Heart left ventricle (tissue), 16 donors: ENCODE results near the gene B4GALNT4. TPM values are rescaled to one million over a fixed set of nuclear protein-coding genes. Genes with fewer than 3 reads are reported as not detected.

Source experiments
- ATAC-seq, 4 donors: fragments of 200-7000 bp; cut with Tn5 transposase; one replicate each; pipeline ENCODE4 v1.9.1; 2020 to 2022; ENCODE audit warnings: moderate library complexity in 4 of 4, mild to moderate bottlenecking in 3 of 4, moderate number of reproducible peaks in 1 of 4
- DNase-seq, 5 donors: peaks; one replicate each; pipeline ENCODE4 v3.0.0-alpha.2; 2020
- H3K27ac ChIP-seq, 12 donors: fragments of 200-600 bp; sonication (generic) in 4 of 12; one replicate each; pipeline versions ENCODE4 v1.5.0 to v1.8.0; 2016 to 2022; ENCODE audit warnings: mild to moderate bottlenecking in 2 of 12
- H3K27me3 ChIP-seq, 9 donors: fragments of 200-600 bp; sonication (generic) in 2 of 9; one replicate each; pipeline versions ENCODE4 v1.5.1 to v1.8.0; 2016 to 2022; ENCODE audit warnings: mild to moderate bottlenecking in 3 of 9
- H3K36me3 ChIP-seq, 9 donors: fragments of 200-600 bp; sonication (generic) in 2 of 9; one replicate each; pipeline versions ENCODE4 v1.5.0 to v1.8.0; 2018 to 2022; ENCODE audit warnings: mild to moderate bottlenecking in 2 of 9
- H3K4me1 ChIP-seq, 12 donors: fragments of 200-600 bp; sonication (generic) in 4 of 12; one replicate each; pipeline versions ENCODE4 v1.5.0 to v1.8.0; 2016 to 2022; ENCODE audit warnings: mild to moderate bottlenecking in 3 of 12
- H3K4me3 ChIP-seq, 12 donors: fragments of 200-600 bp; sonication (generic) in 4 of 12; one replicate each; pipeline versions ENCODE4 v1.5.0 to v1.8.0; 2017 to 2022; ENCODE audit warnings: mild to moderate bottlenecking in 9 of 12, moderate library complexity in 4 of 12
- H3K9me3 ChIP-seq, 12 donors: fragments of 200-600 bp; sonication (generic) in 4 of 12; one replicate each; pipeline versions ENCODE4 v1.5.0 to v1.8.0; 2016 to 2022; ENCODE audit warnings: mild to moderate bottlenecking in 1 of 12
- CTCF ChIP-seq, 12 donors: fragments of 200-600 bp; sonication (generic) in 4 of 12; IDR thresholded peaks; one replicate each; pipeline versions ENCODE4 v1.5.0 to v1.8.0; 2018 to 2022; ENCODE audit warnings: antibody characterized with exemption in 12 of 12, mild to moderate bottlenecking in 5 of 12
- POLR2A ChIP-seq, 2 donors: fragments of 450-650 bp; IDR thresholded peaks; one replicate each; pipeline ENCODE4 v1.6.1; 2017; ENCODE audit warnings: antibody characterized with exemption in 2 of 2, mild to moderate bottlenecking in 2 of 2, moderate library complexity in 2 of 2
- WGBS, 4 donors: extraction: QIAGEN DNeasy Blood & Tissue Kit in 2 of 4; methylation state at CpG; one replicate each; pipeline versions ENCODE4 v1.1.5 to v1.1.7; 2013 to 2018; 5-methylcytosine and 5-hydroxymethylcytosine counted together
- intact Hi-C, 10 donors: fragments of 100-400 bp; cut with DNase I; formaldehyde crosslinking; loops; one replicate each; pipeline versions ENCODE4 v1.11.1 to v1.14.2; 2022
- polyA plus RNA-seq, 2 donors: library from polyadenylated mRNA; stranded (reverse); fragments of 200-250 nt; gene quantifications; one replicate each; pipeline ENCODE4 v1.2.3, GENCODE V29; 2013
- total RNA-seq, 9 donors: library from RNA; depleted of rRNA in 2 of 9; stranded (reverse); fragments of >200 nt in 2 of 9; fragmentation: NEBNext Ultra II Directional in 3 of 9; extraction: Animal tissue kit (Norgen Biotek cat#: 25700) in 3 of 9; gene quantifications; one replicate each; pipeline versions ENCODE4 v1.1.0 to v1.2.4, GENCODE V29; 2016 to 2023
- donor health status: ischemic (EF 13 %, LVEDD 7.1; RV severe dilation, severe dysfunction).
- donor health status: healthy with polysubstance abuse.
- donor health status: DM: no; HTN: yes; CAD: no.
- donor health status: DM: no; HTN: no; CAD: no.
- donor health status: ischemic (EF 25% LVEDD 6.9; RV normal size, moderate dysfunction).
- donor health status: ischemic (EF 25% LVEDD 5.7; RV mildly dilated, moderate dysfunction).
- donor health status: healthy.
- donor health status: DM: yes; HTN: yes; CAD: no.
- donor health status: ischemic (EF 35%, LVEDD 5.7; RV mildly dilated, moderate dysfunction).
- donor health status: nonischemic (EF 11% LVEDD 7.7; RV severe dilation, severe dysfunction).
- donor health status: DM: yes; HTN: yes; CAD: no.
- donor health status: PGD.
- donor health status: ischemic (EF 29% LVEDD 5.4; RV normal size, mild dysfunction).
- donor health status: nonischemic (EF 23%, LVEDD 6.1; RV moderate dilation, normal function).

Gene B4GALNT4
- total and polyA plus RNA-seq, 11 donors = 0.28 to 1.9 (median 0.68) TPM; not detected in 2

GRCh38 chr11:395866-396265 lies 26.6 kb downstream of the B4GALNT4 start:
- intact Hi-C loops = no loop called here
- WGBS, 4 donors = 64 to 78% (median 74%) methylated on average over 11 of the region's 11 CpGs
- Histone ChIP-seq H3K4me3 (no peak overlapping the region), H3K36me3 (no peaks in the 10 kb centered on the region), H3K4me1 (peaks cover 0 to 29% (median 0%) of the 10 kb centered on the region in 12 donors), H3K9me3 (no peaks in the 10 kb centered on the region), H3K27me3 (peaks cover 0 to 69% (median 11%) of the 10 kb centered on the region in 9 donors), H3K27ac (no peak overlapping the region)
- TF ChIP-seq CTCF (IDR thresholded peaks at IDR 0.05) (no peak), POLR2A (IDR thresholded peaks at IDR 0.05) (no peak)
- DNase-seq = no peak
- ATAC-seq = no peak

GRCh38 chr11:396511-396947 lies 27.2 kb downstream of the B4GALNT4 start:
- intact Hi-C loops = no loop called here
- peak overlapping the region in 10 of 12 donors; percentile 21 to 56 (median 49) for H3K4me3 ChIP-seq
- H3K27ac ChIP-seq = peak overlapping the region in 1 of 12 donors; percentile 2
- H3K4me1 ChIP-seq = peaks cover 0 to 29% (median 0%) of the 10 kb centered on the region in 12 donors
- H3K36me3 ChIP-seq = no peaks in the 10 kb centered on the region
- DNase-seq (no peak), ATAC-seq (peak; percentile 25 to 52 (median 42))
- H3K9me3 ChIP-seq = no peaks in the 10 kb centered on the region
- 27 to 51% (median 29%) methylated on average over 22 to 23 of the region's 23 CpGs; no CpG with 5 or more reads in 1 of the 4 donors for WGBS, 4 donors
- TF ChIP-seq POLR2A (IDR thresholded peaks at IDR 0.05) (no peak), CTCF (IDR thresholded peaks at IDR 0.05) (peak in 4 of 12 donors; percentile 19 to 33 (median 21))
- H3K27me3 ChIP-seq = peaks cover 0 to 62% (median 8%) of the 10 kb centered on the region in 9 donors

GRCh38 chr11:396948-397548 lies 27.7 kb downstream of the B4GALNT4 start:
- TF ChIP-seq CTCF (IDR thresholded peaks at IDR 0.05) (peak; percentile 10 to 66 (median 49)), POLR2A (IDR thresholded peaks at IDR 0.05) (no peak)
- ATAC-seq (peak; percentile 81 to 91 (median 87)), DNase-seq (peak; percentile 56 to 84 (median 63))
- 15 to 46% (median 16%) methylated on average over 1 to 43 of the region's 43 CpGs for WGBS, 4 donors
- Histone ChIP-seq H3K36me3 (no peaks in the 10 kb centered on the region), H3K4me3 (peak overlapping the region in 10 of 12 donors; percentile 21 to 56 (median 49)), H3K27ac (peak overlapping the region in 1 of 12 donors; percentile 2), H3K4me1 (peaks cover 0 to 29% (median 0%) of the 10 kb centered on the region in 12 donors), H3K9me3 (no peaks in the 10 kb centered on the region), H3K27me3 (peaks cover 0 to 57% (median 7%) of the 10 kb centered on the region in 9 donors)
- intact Hi-C loops = no loop called here

- H3K27ac ChIP-seq = no peak overlapping the region
- H3K36me3 ChIP-seq = no peaks in the 10 kb centered on the region
- no peak for TF ChIP-seq POLR2A (IDR thresholded peaks at IDR 0.05)
- TF ChIP-seq CTCF (IDR thresholded peaks at IDR 0.05) = no peak
- H3K9me3 ChIP-seq = no peaks in the 10 kb centered on the region
- intact Hi-C loops = no loop called here
- no peak overlapping the region for H3K4me3 ChIP-seq
- 86 to 93% (median 90%) methylated on average over 20 of the region's 20 CpGs for WGBS, 4 donors
- DNase-seq (peak in 1 of 5 donors; percentile 18), ATAC-seq (no peak)
- H3K27me3 ChIP-seq = peaks cover 0 to 40% (median 7%) of the 10 kb centered on the region in 9 donors
- peaks cover 0 to 29% (median 0%) of the 10 kb centered on the region in 12 donors for H3K4me1 ChIP-seq
Observed at GRCh38 chr11:398826-399225, 29.5 kb downstream of the B4GALNT4 start.
